Measurements from ENCODE around the gene EBLN2.

Gene EBLN2

DNA sequence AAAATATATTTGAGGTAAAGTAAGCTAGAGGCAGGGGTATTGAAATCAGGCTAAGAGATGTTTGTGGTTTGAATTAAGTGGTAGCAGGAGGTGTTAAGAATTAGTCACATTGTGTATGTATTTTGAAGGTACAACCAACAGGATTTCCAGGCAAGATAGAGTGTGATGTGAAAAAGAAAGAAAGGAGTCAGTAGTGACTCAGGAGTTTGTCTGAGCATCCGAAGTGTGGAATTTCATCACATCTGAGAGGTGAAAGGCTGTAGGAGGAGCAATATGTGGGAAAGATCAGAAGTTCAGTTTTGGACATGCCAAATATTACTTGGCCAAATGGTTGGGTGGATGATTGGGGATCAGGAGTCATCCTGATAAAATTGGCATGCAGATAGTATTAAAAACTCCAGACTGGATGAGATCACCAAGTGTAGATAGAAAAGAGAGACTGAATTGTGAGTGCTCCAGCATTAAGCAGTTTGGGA, 32.1 kb upstream of the EBLN2 start:
- no peak overlapping the region for H3K27ac ChIP-seq (ENCODE audit: low read length)
- peaks cover 10% of the 10 kb centered on the region for H3K36me3 ChIP-seq (replicated peaks; ENCODE audit: low read depth, low read length)
- no peaks in the 10 kb centered on the region for H3K4me1 ChIP-seq (ENCODE audit: low read length)
- no peak overlapping the region for H2AFZ ChIP-seq (ENCODE audit: low read depth, low read length)
- no peak overlapping the region for H3K4me3 ChIP-seq (ENCODE audit: low read length)
- peaks cover 100% of the 10 kb centered on the region for H3K79me2 ChIP-seq (ENCODE audit: low read length)
- no peak for TF ChIP-seq EZH2phosphoT487 (IDR thresholded peaks at IDR 0.05; ENCODE audit: low read depth)
- TF ChIP-seq, protein P1, sequence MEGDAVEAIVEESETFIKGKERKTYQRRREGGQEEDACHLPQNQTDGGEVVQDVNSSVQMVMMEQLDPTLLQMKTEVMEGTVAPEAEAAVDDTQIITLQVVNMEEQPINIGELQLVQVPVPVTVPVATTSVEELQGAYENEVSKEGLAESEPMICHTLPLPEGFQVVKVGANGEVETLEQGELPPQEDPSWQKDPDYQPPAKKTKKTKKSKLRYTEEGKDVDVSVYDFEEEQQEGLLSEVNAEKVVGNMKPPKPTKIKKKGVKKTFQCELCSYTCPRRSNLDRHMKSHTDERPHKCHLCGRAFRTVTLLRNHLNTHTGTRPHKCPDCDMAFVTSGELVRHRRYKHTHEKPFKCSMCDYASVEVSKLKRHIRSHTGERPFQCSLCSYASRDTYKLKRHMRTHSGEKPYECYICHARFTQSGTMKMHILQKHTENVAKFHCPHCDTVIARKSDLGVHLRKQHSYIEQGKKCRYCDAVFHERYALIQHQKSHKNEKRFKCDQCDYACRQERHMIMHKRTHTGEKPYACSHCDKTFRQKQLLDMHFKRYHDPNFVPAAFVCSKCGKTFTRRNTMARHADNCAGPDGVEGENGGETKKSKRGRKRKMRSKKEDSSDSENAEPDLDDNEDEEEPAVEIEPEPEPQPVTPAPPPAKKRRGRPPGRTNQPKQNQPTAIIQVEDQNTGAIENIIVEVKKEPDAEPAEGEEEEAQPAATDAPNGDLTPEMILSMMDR (IDR thresholded peaks at IDR 0.05; ENCODE audit: low read depth, low read length), result no peak
- no peaks in the 10 kb centered on the region for H3K9me3 ChIP-seq (ENCODE audit: insufficient read depth, low read length)
- no peak overlapping the region for H3K4me2 ChIP-seq (ENCODE audit: low read length)
- H3K9ac ChIP-seq (ENCODE audit: low read length), result no peak overlapping the region
- peaks cover 99% of the 10 kb centered on the region for H4K20me1 ChIP-seq (ENCODE audit: insufficient read depth, low read length)
- H3K27me3 ChIP-seq (ENCODE audit: low read depth, low read length), result no peaks in the 10 kb centered on the region

DNA sequence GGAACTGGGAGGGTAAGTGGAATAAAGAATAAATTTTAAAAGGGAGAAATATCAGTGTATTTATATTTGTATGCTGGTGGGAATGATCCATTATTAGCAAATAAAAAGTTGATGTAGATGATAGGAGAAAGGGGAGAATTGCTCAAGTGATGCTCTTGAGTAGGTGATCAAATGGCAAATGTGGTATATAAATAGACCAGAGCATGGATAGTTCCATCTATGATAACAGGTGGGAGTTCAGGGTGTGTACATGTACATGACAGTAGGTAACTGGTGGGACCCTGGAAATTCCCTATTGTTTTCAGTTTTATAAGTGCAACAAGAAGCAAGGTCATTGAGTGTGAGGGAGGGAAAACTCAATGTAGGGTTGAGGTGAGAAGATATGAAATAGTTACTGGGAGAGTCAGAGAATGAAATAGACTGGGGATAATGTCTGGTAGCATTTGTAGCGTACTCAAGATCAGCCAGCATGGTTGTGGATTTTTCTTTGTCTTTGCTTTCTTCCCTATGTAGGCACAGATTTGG, 31.3 kb upstream of the EBLN2 start:
- Histone ChIP-seq H3K27ac (ENCODE audit: low read length) (no peak overlapping the region), H3K36me3 (replicated peaks; ENCODE audit: low read depth, low read length) (peaks cover 10% of the 10 kb centered on the region), H3K4me3 (ENCODE audit: low read length) (no peak overlapping the region), H3K9ac (ENCODE audit: low read length) (no peak overlapping the region), H3K79me2 (ENCODE audit: low read length) (peaks cover 100% of the 10 kb centered on the region), H2AFZ (ENCODE audit: low read depth, low read length) (no peak overlapping the region), H3K27me3 (ENCODE audit: low read depth, low read length) (no peaks in the 10 kb centered on the region), H3K4me1 (ENCODE audit: low read length) (no peaks in the 10 kb centered on the region), H3K9me3 (ENCODE audit: insufficient read depth, low read length) (no peaks in the 10 kb centered on the region), H4K20me1 (ENCODE audit: insufficient read depth, low read length) (peaks cover 99% of the 10 kb centered on the region), H3K4me2 (ENCODE audit: low read length) (no peak overlapping the region)
- no peak for TF ChIP-seq EZH2phosphoT487 (IDR thresholded peaks at IDR 0.05; ENCODE audit: low read depth)
- TF ChIP-seq, protein P1 (IDR thresholded peaks at IDR 0.05; ENCODE audit: low read depth, low read length), result no peak

DNA sequence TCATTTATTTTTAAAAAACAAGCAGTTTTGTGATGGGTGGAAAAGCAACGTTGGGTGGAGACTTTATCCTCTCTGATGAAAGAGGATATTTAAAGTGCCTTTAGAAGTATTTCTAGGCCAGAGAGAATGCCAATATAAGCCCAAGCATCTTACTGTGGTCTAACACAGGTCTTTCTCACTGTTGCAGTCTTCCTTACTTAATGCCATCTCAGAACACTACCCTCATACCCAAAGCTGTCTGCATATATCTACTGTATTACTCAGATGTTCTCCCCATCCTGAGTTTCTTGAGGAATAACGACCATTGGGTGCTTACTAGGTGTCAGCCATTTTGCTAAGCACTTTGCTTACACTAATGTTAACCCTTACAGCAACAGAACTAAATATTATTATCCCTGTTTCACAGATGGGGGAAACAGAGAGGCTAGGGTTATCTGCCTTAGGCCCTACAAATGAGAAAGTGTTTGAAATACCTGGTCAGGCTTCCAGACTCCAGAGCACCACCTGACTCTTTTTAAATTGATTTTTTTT, 29.8 kb upstream of the EBLN2 start:
- no peak for TF ChIP-seq EZH2phosphoT487 (IDR thresholded peaks at IDR 0.05; ENCODE audit: low read depth)
- TF ChIP-seq, protein P1 (IDR thresholded peaks at IDR 0.05; ENCODE audit: low read depth, low read length), result no peak
- peaks cover 10% of the 10 kb centered on the region for H3K4me1 ChIP-seq (ENCODE audit: low read length)
- peaks cover 10% of the 10 kb centered on the region for H3K36me3 ChIP-seq (replicated peaks; ENCODE audit: low read depth, low read length)

GRCh38 chr3:73036694-73037591, 24.5 kb upstream of the EBLN2 start:
- no peak overlapping the region for H3K9ac ChIP-seq (ENCODE audit: low read length)
- no peak for TF ChIP-seq EZH2phosphoT487 (IDR thresholded peaks at IDR 0.05; ENCODE audit: low read depth)
- TF ChIP-seq, protein P1 (IDR thresholded peaks at IDR 0.05; ENCODE audit: low read depth, low read length), result no peak
- H3K27me3 ChIP-seq (ENCODE audit: low read depth, low read length), result no peaks in the 10 kb centered on the region
- peaks cover 100% of the 10 kb centered on the region for H3K79me2 ChIP-seq (ENCODE audit: low read length)
- H2AFZ ChIP-seq (ENCODE audit: low read depth, low read length), result no peak overlapping the region
- H3K4me2 ChIP-seq (ENCODE audit: low read length), result peak overlapping the region; percentile 4; the same call in 1 of the 2 replicates
- no peak overlapping the region for H3K27ac ChIP-seq (ENCODE audit: low read length)
- peaks cover 5% of the 10 kb centered on the region for H3K36me3 ChIP-seq (replicated peaks; ENCODE audit: low read depth, low read length)
- peaks cover 28% of the 10 kb centered on the region for H3K4me1 ChIP-seq (ENCODE audit: low read length)
- H3K4me3 ChIP-seq (ENCODE audit: low read length), result no peak overlapping the region
- H4K20me1 ChIP-seq (ENCODE audit: insufficient read depth, low read length), result peaks cover 100% of the 10 kb centered on the region
- H3K9me3 ChIP-seq (ENCODE audit: insufficient read depth, low read length), result no peaks in the 10 kb centered on the region

More for the DNA sequence above, 29.8 kb upstream of the EBLN2 start:
- Histone ChIP-seq H3K79me2 (ENCODE audit: low read length) (peaks cover 100% of the 10 kb centered on the region), H4K20me1 (ENCODE audit: insufficient read depth, low read length) (peaks cover 99% of the 10 kb centered on the region), H2AFZ (ENCODE audit: low read depth, low read length) (no peak overlapping the region), H3K27ac (ENCODE audit: low read length) (no peak overlapping the region), H3K27me3 (ENCODE audit: low read depth, low read length) (no peaks in the 10 kb centered on the region), H3K4me2 (ENCODE audit: low read length) (no peak overlapping the region), H3K9ac (ENCODE audit: low read length) (no peak overlapping the region), H3K4me3 (ENCODE audit: low read length) (no peak overlapping the region), H3K9me3 (ENCODE audit: insufficient read depth, low read length) (no peaks in the 10 kb centered on the region)
